HG03378 (cell line): ENCODE measurements around the gene WDR90.

Source experiments
- ATAC-seq: cut with Tn5 transposase; IDR thresholded peaks from one replicate; pipeline ENCODE4 v1.9.1; 2021; ENCODE audit warnings: mild to moderate bottlenecking, moderate library complexity; ENCODE audit not compliant: unreplicated experiment

WDR90 gene

DNA sequence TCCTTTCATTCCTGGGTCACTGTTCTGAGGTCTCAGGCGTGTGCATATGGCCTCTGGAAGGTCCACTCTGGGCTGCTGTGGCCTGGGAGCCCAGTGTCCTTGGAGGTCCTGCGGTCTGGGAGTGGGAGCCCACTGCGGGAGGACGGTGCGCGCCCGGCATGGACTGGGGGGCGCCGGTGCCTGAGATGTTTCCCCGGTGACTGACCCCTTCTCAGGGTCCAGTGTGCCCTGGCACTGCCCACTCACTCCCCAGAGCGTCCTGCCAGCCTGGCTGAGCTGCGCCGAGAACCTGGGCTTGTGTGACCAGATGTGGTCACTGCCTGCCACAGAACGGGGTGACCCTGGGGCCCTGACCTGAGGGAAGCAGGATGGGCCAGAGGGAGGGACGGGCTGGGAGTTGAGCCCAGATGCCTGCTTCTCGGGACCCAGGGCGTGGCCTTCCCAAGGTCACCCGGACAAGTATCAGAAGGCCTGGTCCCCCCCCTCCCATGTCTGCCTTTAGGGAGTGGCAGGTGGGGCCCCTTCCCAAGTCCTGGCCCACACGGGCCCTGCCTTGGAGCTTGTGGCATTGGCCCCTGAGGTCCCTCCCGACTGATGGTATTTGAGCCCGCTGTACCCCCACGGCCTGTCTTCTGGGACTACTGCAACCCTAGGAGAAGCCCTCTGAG is 25.2 kb downstream of the WDR90 start:
- no peak for ATAC-seq

DNA sequence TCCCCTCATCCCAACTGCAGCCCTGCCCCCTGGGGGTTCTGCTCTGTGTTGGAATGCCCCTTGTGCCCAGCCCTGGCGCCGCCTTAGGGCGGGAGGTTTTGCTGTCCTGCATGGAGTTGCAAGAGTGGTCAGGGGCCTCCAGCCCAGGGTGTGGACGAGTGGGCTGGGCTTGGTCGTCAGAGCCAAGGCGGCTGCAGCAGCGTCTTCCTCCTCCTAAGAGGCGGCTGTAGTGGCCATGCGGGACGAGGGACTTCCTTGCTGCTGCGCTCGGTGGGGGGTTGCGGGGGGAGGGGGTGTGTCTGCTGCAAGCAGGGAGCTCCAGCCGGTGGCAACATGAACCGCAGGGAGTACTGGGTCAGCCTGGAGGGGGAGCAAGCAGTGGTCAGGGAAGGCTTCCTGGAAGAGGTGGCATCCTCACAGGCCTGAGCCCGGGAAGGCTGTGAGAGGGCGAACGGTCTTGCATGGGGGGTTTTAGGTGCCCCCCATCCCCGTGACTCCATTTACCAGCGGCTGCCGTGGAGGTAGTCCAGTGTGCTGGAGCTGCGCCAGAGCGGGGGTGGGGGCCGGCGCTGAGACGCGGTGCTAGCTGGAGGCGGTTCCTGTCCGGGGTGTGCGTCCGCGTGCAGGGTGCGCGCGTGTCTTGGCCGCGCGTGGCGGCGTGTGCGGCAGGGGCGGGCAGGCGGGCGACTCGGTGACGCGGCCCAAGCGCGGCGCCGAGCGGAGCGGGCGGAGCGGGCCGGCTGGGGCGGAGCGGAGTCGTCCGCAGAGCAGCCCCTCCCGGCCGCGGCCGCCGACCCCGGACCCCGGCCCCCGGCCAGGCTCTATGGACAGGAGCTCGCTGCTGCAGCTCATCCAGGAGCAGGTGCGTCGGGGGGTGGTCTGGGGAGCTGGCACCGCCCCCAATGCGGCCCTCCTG is 26.1 kb downstream of the WDR90 start, which contains the start of gene RHBDL1:
Gene RHBDL1, plus strand, starts transcription at position 704 of the 916 bp plus-strand sequence. Its CDS starts 120 bp downstream, at position 824.
- ATAC-seq = no peak

DNA sequence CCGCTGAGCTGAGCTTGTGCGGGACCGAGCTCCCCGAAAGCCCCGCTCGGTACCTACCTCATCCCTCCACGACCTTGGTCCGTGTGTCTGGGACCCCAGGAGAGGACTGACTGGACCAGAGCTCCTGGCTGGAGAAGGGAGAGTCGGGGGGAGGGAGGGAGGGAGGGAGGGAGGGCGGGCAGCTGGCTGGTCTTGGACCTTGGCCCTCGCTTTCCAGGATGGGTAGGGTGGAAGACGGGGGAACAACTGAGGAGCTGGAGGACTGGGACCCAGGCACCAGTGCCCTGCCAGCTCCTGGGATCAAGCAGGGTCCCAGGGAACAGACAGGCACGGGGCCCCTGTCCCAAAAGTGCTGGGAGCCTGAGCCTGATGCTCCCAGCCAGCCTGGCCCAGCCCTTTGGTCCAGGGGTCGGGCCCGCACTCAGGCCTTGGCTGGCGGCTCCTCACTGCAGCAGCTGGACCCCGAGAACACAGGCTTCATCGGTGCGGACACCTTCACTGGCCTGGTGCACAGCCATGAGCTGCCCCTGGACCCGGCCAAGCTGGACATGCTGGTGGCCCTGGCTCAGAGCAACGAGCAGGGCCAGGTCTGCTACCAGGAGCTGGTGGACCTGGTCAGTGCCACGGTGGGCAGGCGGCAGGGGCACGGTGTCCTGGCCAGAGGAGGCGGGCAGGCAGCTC is 26.9 kb downstream of the WDR90 start:
- no peak for ATAC-seq

DNA sequence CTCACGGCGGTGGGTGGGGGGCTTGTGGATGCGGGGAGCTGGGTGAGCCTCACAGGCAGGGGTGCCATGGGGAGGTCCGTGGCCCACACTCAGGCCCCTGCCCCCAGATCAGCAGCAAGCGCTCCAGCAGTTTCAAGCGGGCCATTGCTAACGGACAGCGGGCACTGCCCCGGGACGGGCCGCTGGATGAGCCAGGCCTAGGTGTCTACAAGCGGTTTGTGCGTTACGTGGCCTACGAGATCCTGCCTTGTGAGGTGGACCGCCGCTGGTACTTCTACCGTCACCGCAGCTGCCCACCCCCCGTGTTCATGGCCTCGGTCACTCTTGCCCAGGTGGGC is 27.4 kb downstream of the WDR90 start:
- no peak for ATAC-seq

DNA sequence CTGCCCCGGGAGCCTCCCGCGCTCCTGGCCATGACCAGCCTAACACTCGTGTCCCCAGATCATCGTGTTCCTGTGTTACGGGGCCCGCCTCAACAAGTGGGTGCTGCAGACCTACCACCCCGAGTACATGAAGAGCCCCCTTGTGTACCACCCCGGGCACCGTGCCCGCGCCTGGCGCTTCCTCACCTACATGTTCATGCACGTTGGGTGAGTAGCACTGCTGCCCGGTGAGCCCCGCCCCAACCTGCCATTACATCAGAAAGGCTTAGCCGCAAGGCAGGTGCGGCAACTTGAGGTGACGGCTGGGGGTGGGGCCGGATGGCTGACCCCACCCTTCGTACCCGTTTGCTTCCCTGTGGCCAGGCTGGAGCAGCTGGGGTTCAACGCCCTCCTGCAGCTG is 27.7 kb downstream of the WDR90 start:
- no peak for ATAC-seq

DNA sequence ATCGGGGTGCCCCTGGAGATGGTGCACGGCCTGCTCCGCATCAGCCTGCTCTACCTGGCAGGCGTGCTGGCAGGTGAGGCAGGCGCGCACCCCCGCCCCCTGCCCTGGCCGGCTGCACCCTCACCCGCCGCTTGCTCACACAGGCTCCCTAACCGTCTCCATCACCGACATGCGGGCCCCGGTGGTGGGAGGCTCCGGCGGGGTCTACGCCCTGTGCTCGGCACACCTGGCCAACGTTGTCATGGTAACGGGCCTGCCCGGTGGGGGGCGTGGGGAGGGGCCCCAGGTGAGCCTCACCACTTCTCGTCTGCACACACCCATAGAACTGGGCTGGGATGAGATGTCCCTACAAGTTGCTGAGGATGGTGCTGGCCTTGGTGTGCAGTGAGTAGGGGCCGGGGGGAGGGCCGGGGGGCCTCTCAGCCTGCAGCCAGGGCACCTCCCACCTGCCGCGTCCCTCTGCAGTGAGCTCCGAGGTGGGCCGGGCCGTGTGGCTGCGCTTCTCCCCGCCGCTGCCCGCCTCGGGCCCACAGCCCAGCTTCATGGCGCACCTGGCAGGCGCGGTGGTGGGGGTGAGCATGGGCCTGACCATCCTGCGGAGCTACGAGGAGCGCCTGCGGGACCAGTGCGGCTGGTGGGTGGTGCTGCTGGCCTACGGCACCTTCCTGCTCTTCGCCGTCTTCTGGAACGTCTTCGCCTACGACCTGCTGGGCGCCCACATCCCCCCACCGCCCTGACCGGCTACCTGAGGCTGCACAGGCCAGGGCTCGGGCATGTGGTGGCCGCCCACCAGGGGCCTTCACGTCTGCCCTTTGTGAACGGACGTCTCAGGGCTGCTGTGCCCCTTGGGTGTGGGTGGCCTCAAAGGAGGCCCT is 28.4 kb downstream of the WDR90 start:
- no peak for ATAC-seq

DNA sequence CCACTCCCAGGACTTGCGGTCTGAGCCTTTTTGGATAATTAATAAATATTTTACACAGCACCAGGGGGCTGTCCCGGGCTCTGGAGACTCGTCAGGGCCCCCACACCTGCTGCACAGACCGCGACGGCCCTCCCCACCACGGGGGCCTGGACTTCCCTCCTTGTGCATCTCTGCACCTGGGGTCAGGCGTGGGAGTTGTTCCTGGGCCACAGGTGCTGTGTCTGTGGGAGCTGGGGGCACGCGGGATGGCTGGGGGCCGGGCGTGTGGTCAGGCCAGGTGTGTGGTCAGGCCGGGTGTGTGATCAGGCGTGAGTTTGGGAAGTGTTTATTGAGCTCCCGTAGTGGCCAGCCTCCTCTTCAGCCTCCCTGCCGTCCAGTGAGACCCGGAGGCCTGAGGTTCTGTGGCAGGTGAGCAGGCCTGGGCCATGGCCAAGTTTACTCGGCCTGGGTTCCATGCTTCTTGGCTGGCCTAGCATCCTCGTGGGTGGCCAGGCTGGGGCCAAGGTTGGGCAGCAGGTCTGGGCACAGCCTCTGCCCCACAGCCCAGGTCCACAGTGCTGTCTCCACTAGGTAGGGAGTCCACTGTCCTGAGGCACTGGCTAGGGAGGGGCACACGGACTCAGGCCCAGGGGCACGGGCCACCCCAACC is 29.2 kb downstream of the WDR90 start:
- ATAC-seq = no peak

DNA sequence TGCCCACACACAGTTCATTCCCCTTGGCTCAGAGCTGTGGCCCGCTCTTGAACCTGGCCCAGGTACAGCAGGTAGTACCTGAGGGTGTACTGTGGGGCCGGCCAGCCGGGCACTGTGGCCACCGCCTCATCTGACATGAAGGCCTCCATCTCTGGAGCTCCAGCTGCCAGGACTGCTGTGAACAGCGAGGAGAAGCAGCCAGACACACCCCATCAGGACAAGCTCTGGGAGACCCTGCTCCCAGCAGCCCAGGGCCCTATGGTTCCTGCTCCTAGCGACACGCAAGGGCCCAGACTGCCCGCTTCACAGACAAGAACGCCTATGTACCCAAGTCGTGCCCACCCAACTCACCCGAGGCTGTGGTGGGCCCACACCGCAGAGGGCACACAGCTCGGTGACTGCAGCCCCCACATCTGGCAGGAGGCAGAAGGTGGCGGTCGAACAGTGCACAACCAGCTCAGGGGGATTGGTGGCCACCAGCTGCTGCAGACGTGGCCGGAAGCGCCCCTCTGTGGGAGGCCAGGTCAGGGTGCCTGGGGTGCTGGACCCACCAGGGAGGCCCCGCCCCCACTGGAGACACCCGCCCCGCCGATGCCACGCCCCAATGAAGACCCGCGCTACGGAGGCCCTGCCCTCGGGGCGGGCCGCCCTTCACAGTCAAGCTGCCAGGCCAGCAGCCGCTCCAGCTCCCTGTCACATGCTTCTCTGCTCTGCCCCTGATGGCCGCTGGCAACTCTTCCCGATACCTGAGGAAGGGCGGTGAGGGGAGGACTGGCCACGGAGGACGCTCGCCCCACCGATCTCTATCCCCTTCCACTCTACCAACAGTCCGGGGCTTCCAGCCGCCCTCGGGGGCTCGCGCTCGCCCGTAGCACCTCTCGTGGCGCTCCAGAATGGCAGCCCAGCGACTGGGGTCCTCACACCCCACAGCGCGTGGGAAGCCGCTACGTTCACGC is 30.0 kb downstream of the WDR90 start:
- ATAC-seq = no peak

DNA sequence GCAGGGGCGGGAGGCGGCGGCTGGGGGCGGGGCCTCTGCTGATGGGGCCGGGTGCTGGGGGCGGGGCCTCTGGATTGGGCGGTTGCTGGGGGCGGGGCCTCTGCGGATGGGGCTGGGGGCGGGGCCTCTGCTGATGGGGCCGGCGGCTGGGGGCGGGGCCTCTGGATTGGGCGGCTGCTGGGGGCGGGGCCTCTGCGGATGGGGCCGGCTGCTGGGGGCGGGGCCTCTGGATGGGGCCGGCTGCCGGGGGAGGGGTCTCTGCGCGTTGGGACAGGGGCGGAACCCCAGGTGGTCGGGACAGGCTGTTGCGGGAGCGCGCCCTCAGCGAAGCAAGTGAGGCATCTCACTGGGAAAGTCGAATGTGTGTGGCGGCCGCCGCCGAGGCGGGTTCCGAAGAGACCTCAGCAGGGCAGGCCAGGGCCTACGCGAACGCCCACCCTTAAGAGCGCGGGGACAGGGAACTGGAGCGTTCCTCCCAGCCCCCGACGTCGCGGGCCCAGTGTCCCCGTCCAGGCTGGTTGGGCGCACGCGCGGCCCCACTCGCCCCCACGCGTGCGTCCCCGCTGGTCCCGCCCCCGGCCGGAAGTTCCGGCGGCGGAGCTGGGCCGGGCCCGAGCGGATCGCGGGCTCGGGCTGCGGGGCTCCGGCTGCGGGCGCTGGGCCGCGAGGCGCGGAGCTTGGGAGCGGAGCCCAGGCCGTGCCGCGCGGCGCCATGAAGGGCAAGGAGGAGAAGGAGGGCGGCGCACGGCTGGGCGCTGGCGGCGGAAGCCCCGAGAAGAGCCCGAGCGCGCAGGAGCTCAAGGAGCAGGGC is 30.9 kb downstream of the WDR90 start, which contains the start of gene STUB1:
Gene STUB1, plus strand, starts transcription at position 597 of the 811 bp plus-strand sequence. Its CDS starts 116 bp downstream, at position 713.
- no peak for ATAC-seq

DNA sequence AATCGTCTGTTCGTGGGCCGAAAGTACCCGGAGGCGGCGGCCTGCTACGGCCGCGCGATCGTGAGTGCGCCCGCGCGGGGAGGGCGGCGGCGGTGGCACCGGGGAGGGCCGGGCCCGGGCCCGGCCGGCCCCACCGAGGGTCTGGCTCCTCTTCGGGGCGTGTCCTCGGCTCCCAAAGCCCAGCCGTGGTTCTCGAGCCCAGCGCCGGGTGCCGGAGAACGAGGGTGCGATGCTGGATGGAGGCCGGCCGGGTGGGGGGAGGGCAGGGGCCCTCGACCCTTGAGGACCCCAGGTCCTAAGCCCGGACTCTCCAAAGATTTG is 31.4 kb downstream of the WDR90 start:
- ATAC-seq = no peak

DNA sequence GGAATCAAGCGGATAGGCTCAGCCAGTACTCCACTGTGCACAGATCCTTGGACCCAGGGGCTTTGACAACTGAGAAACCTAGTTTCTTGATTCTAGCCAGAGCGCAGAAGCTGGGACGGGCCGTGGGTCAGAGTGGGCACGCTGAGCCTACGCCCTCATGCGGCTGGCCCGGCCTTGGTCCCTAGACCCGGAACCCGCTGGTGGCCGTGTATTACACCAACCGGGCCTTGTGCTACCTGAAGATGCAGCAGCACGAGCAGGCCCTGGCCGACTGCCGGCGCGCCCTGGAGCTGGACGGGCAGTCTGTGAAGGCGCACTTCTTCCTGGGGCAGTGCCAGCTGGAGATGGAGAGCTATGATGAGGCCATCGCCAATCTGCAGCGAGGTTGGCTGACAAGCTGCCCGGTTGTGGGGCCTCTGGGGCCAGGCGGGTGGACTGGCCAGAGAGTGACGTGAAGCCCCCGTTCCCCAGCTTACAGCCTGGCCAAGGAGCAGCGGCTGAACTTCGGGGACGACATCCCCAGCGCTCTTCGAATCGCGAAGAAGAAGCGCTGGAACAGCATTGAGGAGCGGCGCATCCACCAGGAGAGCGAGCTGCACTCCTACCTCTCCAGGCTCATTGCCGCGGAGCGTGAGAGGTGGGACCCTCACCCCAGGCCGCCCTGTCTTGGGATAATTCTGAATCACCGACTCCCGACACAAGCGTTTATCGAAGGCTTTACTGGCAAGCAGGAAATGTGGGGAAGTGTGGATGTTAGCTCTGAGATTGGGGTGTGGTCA is 32.0 kb downstream of the WDR90 start:
- ATAC-seq = no peak

DNA sequence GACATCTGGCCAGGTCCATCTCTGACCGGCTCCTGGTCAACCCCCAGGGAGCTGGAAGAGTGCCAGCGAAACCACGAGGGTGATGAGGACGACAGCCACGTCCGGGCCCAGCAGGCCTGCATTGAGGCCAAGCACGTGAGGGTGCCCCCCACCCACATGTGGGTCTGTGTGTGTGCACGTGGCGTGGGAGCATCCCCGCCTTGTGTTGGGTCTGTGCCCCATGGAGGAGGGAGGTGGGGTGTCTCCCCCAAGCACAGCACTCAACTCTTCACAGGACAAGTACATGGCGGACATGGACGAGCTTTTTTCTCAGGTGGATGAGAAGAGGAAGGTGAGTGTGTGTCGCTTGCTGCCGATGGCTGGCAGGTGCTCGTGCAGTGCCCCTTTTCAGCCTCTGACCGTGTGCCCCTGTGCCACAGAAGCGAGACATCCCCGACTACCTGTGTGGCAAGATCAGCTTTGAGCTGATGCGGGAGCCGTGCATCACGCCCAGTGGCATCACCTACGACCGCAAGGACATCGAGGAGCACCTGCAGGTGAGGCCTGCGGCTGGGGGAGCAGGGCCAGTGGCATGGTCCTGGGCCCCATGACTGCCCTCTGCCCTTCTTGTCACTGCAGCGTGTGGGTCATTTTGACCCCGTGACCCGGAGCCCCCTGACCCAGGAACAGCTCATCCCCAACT is 32.7 kb downstream of the WDR90 start:
- no peak for ATAC-seq

DNA sequence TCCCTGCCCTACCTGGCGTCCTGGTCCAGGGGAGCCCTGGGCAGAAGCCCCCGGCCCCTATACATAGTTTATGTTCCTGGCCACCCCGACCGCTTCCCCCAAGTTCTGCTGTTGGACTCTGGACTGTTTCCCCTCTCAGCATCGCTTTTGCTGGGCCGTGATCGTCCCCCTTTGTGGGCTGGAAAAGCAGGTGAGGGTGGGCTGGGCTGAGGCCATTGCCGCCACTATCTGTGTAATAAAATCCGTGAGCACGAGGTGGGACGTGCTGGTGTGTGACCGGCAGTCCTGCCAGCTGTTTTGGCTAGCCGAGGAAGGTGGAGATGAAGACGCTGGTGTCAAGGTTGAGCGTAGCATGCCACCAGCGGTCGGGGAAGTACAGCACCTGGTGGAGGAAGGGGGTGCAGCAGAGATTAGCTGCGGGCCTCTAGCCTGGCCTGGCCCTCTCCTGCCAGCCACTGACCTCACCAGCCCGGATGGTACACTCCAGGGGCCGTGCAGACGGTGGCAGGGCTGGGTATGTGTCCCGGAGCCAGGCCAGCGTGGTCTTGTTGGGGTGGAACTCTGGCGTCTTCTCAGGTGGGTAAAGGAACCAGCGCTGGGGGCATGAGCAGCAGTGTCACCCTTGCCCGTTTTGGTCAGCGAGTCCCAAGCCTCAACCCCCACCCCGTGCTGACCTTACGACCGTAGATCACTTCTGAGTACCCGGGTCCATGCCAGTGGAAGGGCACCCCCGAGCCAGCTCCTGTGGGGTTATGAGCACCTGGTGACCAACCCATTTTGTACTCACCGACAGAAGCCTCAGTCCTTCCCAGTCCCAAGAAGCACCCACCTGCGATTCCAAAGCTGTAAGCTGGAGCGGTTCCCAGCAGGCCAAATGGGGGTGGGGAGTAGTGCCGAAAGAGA is 33.6 kb downstream of the WDR90 start:
- ATAC-seq = no peak

DNA sequence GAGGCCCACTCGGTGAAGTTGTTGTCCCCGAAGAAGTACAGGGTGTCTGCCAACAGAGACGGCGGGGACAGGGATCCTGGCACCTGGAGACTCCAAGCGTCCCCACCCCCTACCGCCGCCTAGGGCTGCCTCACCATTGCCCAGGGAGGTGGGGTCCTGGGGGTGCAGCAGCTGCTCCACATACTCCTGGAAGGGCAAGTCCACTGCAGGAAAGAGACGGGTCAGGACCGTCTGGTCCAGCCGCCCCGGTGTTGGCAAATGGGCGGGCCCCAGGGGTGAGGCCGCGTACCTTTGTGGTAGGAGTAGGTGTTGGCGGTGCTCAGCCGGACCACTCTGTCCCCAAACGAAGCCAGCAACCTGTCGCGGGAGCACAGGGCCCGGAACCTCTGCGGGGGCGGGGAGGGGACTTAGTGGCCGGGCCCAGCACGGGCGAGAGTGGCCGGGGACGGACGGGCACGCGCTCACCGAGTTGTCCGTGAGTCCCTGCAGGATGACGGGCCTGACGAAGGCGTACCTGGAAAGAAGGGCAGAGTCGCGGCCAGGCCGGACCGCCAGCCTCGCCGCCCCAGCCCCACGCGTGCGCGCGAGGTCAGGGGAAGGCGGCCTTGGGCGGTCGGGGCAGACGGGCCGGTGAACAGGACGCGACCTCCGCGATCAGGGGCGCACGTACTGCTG is 34.4 kb downstream of the WDR90 start:
- ATAC-seq = no peak

DNA sequence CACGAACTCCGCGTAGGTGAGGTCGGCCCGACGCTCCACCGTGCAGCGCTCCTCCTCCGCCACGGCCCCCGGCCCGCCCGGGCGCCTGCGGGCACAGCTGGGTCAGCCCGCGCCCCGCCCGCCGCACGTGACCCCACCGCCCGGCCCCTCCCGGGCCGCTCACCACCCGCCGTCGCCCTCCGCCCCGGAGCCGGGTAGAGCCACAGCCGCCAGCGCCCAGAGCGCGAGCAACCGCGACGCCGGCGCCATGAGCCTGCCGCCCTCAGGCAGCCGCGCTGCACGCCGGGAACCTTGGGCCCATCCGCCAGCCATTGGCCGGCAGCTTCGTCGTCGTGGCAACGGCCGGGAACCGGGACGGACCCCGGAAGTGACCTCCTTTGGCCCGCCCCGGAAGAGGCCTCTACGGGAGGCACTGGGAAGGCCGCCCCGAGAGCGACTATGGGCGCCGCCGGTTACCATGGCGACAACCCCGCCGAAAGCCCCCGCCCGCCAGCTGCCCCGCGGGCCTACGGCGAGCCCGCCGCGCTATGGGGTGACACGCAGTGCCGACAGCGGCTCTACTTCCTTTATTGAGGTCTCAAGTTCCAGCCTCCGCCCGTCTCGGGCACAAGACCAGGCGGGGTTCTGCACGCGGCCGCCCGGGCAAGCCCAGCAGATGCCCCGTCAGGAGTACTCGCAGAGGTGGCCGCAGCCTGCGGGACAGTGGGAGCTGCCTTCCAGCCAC is 35.1 kb downstream of the WDR90 start, which contains the start of gene JMJD8:
Gene JMJD8, minus strand, starts transcription at position 264 of the 724 bp plus-strand sequence. Its CDS starts 15 bp downstream, at position 249.
- ATAC-seq = peak; percentile 66
